ENCODE data around the gene COL4A1. TPM values are rescaled to one million over a fixed set of nuclear protein-coding genes. Genes with fewer than 3 reads are reported as not detected.

Gene COL4A1
- total RNA-seq, 1 donor from 2014 or later: not detected

DNA sequence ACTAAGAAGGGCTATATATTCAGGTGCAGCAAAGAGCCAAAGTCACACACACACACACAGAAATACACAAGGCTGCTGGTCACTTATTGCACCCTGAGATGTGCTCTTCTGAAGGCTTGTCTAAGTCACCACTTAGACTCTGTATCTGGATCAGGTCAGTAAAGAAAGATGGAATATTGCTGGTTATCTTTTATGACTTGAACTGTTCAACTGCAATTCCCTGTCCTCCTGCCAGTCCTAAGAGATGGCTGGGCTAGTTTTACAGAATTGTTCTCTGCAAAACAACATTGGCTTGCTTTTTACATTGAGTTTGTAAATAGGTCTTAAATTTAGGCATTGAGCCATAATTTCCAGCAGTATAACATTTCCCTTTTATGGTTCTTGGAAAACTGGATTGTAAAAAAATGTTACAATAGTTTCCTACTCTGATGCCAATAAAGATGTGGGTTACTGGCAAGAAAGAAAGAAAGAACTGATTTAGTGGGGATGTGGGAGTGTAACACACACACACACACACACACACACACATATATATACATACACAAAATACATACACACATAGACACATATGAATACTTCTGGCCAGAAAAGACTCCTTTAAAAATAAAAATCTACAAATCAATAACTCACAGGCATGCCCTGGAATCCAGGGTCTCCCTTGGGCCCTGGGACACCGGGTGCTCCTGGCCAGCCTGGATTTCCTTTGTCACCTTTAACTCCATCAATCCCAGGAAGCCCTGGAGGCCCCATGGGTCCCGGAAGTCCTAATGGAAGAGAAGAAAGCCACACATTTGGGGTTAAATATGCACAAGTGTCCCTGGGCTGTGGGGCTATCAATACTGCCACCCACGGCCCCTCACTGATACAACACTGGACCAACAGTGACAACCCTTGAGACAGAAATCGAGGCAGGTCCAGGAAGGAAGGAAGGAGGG is 137.7 kb downstream of the COL4A1 start:
- no peaks in the 10 kb centered on the region for H3K9me3 Mint-ChIP-seq
- intact Hi-C loops (cut with micrococcal nuclease): no loop called here
- H3K4me1 Mint-ChIP-seq: no peaks in the 10 kb centered on the region
- peaks cover 2% of the 10 kb centered on the region for H3K27me3 Mint-ChIP-seq
- H3K36me3 Mint-ChIP-seq (ENCODE audit: low read depth): no peaks in the 10 kb centered on the region
- H3K4me3 Mint-ChIP-seq: no peak overlapping the region
- no peak overlapping the region for H3K27ac Mint-ChIP-seq
- DNase-seq: no peak

DNA sequence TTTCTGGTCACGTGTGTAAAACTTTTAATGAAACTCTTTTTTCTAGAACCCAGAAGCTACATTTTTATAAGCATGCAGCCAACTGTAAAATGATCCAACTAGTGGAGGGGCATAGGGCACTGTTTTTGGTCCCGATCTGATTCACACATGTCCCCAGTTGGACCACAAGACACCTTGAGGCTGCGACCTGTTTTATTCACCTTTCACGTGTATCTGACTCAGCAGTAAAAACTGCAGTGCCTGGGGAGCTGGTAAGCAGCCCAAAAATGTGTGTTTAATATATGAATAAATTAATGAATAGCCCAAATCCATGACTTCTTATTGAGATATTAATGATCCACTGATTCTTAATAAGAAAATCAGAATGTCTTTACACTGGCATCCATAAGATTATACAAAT is 140.4 kb downstream of the COL4A1 start:
- peaks cover 2% of the 10 kb centered on the region for H3K27me3 Mint-ChIP-seq
- intact Hi-C loops (cut with micrococcal nuclease): no loop called here
- H3K36me3 Mint-ChIP-seq (ENCODE audit: low read depth): no peaks in the 10 kb centered on the region
- H3K9me3 Mint-ChIP-seq: no peaks in the 10 kb centered on the region
- H3K27ac Mint-ChIP-seq: no peak overlapping the region
- no peak for DNase-seq
- no peak overlapping the region for H3K4me3 Mint-ChIP-seq
- H3K4me1 Mint-ChIP-seq: no peaks in the 10 kb centered on the region

DNA sequence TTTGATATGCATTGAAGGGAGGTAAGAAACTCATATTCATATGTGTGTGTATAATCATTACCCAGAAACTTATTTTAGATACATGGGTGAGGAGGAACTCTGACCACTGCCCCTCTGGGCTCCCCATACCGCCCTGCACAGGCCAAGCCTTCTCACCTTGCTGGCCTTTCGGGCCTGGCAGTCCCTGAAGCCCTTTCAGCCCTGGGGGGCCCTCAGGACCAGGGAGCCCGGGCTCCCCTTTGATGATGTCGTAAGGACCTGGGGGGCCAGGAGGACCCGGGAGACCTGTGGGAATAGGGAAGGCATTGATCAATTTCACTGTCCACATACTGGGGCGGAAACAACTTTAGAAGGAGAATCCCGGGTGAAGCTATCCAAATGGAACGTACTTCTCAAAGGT is 142.3 kb downstream of the COL4A1 start:
- H3K27me3 Mint-ChIP-seq: peaks cover 2% of the 10 kb centered on the region
- intact Hi-C loops (cut with micrococcal nuclease): no loop called here
- no peak for DNase-seq
- no peak overlapping the region for H3K4me3 Mint-ChIP-seq
- no peak overlapping the region for H3K27ac Mint-ChIP-seq
- no peaks in the 10 kb centered on the region for H3K36me3 Mint-ChIP-seq (ENCODE audit: low read depth)
- H3K4me1 Mint-ChIP-seq: no peaks in the 10 kb centered on the region
- H3K9me3 Mint-ChIP-seq: no peaks in the 10 kb centered on the region

DNA sequence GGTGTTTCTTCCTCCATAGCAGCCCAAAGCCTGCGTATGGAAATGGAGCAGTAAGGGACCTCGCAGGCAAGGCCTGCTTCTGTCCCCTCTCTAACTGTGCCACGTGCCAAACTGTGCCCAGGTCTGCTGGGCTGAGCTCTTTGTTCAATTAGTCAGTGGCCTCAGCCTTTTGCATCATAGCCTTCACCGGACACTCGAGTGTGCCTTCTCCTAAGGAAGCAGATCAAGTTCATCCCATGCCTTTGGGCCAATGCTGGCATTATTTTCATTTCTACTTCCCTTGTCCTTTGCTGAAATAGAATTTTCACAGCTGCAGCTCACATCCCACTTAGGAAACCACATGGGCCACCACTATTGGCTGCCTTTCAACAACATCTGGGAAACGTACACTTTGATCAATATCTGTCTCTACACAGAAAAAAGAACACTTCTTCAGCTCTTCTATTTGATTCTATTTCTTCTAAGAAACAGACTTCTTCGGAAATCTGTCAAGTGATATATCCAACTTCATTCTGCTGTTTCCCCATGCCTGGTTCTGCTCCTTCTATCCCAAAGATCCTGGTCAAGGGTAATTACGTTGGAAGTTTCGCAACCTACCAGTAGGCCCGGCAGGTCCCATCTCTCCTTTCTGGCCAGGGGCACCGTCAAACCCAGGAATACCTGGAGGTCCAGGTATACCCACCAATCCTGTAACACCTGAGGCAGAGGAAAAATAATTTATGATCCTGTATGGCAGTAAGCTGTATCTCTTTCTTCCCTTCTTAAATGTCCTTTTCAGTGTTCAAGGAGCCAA is 143.9 kb downstream of the COL4A1 start:
- Mint-ChIP-seq H3K36me3 (ENCODE audit: low read depth) (no peaks in the 10 kb centered on the region), H3K4me3 (no peak overlapping the region), H3K27me3 (peaks cover 2% of the 10 kb centered on the region), H3K4me1 (no peaks in the 10 kb centered on the region), H3K9me3 (no peaks in the 10 kb centered on the region), H3K27ac (no peak overlapping the region)
- intact Hi-C loops (cut with micrococcal nuclease): no loop called here
- DNase-seq: no peak

DNA sequence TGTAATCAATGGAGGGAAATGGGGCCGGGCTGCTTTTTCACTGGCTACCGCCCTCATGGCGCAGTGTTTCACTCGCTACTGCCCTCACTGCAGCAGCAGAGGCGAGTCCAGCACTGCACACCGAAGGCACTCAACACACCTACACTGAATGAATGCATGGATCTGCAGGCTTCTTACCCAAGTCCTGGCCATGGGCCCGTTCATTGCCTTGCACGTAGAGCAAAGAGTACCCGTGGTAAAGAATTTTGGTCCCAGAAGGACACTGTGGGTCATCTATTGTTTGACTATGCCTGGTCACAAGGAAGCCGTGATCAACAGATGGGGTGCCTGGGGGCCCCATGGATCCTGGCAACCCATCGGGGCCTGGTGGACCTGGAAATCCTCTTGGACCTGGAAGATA is 144.9 kb downstream of the COL4A1 start:
- Mint-ChIP-seq H3K27me3 (peaks cover 2% of the 10 kb centered on the region), H3K4me3 (no peak overlapping the region), H3K9me3 (no peaks in the 10 kb centered on the region), H3K36me3 (ENCODE audit: low read depth) (no peaks in the 10 kb centered on the region), H3K4me1 (no peaks in the 10 kb centered on the region), H3K27ac (no peak overlapping the region)
- DNase-seq: no peak
- intact Hi-C loops (cut with micrococcal nuclease): no loop called here

DNA sequence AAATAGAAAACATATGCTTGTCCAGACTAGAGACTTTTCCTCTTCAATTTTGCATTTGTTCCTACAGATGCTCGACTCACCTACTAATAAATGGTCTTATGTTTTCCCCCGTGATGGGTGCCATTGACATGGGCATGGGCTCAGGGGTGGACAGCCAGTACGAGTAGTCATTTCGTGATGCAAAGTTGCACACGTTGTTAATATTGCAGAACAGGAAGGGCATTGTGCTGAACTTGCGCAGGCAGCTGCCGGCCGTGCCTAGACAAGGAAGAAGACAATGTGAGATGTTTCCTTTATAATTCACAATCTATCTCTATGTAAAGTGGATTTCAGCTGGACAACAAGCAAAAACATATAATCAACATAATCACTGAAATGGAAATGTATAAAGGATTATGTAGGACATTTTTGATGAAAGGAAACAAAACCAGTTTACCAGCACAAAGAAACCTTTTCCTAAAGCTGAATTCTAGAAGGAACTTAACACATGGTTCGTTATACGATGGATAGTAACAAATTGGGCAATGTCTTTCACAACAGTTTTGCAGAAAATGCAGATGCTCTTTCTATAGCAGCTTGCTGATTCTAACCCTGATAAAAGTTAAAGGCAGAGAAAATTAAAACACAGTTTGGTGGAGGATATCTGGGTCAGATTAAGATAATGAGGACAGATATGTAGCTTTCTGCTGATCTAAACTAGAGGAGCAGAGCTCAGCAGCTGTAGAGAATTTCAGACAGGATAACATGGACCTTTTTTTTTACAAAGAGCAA is 145.7 kb downstream of the COL4A1 start:
- Mint-ChIP-seq H3K36me3 (ENCODE audit: low read depth) (no peaks in the 10 kb centered on the region), H3K9me3 (no peaks in the 10 kb centered on the region), H3K27ac (no peak overlapping the region), H3K4me1 (no peaks in the 10 kb centered on the region), H3K27me3 (peaks cover 2% of the 10 kb centered on the region), H3K4me3 (no peak overlapping the region)
- no peak for DNase-seq
- intact Hi-C loops (cut with micrococcal nuclease): no loop called here

DNA sequence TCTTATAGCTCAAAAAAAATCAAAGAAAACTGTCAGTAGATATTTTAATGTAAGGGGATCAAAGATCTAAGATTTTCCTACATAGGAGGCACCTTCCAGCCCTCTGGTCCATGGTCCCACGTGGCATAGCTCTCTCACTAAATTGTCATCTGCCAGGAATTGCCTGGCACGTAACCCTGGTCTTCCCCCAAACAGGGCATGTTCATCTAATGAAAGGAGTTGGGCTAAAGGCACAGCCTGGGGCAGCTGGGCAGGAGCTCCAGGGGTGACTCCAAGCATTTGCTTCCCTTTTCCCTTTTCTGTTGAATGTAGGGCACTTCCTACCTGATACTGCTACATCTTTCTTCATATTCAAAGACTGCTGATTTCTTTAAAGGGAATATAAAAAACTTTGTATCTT is 148.7 kb downstream of the COL4A1 start:
- no peak overlapping the region for H3K4me3 Mint-ChIP-seq
- no peaks in the 10 kb centered on the region for H3K4me1 Mint-ChIP-seq
- DNase-seq: no peak
- H3K36me3 Mint-ChIP-seq (ENCODE audit: low read depth): no peaks in the 10 kb centered on the region
- no peak overlapping the region for H3K27ac Mint-ChIP-seq
- H3K9me3 Mint-ChIP-seq: no peaks in the 10 kb centered on the region
- intact Hi-C loops (cut with micrococcal nuclease): no loop called here
- H3K27me3 Mint-ChIP-seq: peaks cover 2% of the 10 kb centered on the region

DNA sequence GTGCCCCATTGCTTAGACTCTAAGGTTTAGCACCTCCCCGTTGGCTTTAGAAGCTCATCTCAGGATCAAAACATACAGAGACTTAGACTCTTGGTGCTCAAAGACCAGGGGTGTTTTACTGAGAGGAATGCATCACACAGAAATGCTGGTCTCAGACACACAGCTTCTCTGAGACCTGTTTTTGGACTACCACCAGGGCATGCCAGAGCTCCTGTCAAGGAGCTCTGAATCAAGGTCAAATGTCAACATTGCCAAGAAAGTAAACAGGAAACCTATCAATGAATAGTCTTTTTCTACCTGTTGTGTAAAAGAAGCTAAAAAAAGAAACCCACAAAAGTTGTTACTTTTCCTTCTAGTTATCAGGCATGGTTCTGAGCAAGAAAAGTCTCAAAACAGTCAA is 149.2 kb downstream of the COL4A1 start:
- no peaks in the 10 kb centered on the region for H3K9me3 Mint-ChIP-seq
- no peak overlapping the region for H3K27ac Mint-ChIP-seq
- no peak overlapping the region for H3K4me3 Mint-ChIP-seq
- no peak for DNase-seq
- peaks cover 2% of the 10 kb centered on the region for H3K27me3 Mint-ChIP-seq
- H3K36me3 Mint-ChIP-seq (ENCODE audit: low read depth): no peaks in the 10 kb centered on the region
- intact Hi-C loops (cut with micrococcal nuclease): no loop called here
- H3K4me1 Mint-ChIP-seq: no peaks in the 10 kb centered on the region

DNA sequence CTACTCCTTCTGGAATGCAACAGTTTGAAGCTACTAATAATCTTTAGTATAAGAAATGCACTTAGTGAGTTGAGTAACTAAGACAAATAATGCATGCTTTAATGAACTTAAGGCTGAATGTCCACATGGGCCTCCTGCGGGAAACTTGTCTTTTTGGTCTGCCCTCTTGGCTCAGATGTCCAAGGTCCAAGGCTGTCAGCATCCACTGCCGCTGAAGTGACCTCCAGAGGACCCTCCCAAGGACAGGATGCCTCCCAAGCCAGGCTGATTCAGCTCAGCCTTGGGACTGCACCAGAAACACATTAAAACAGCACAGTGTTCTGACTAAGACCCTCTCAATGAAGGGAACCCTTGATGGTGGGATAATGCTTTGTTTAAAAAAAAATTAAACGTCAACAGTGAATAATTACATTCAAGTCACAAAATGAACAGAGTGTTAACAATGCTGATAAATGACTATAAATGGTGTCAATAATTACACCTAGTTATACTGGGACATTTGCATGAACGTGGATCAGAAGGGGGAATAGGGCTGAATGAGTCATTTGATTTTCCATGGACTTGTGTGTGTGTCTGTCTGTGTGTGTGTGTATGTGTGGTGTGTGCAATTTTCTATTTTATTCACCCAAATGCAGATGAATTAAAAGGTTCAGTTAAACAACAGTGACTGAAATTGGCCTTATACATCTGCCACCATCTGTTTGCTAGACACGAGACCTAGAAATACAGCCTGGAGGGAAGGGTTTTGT is 150.5 kb downstream of the COL4A1 start:
- Mint-ChIP-seq H3K4me3 (no peak overlapping the region), H3K9me3 (no peaks in the 10 kb centered on the region), H3K36me3 (ENCODE audit: low read depth) (no peaks in the 10 kb centered on the region), H3K4me1 (no peaks in the 10 kb centered on the region), H3K27me3 (peaks cover 2% of the 10 kb centered on the region), H3K27ac (no peak overlapping the region)
- DNase-seq: no peak
- intact Hi-C loops (cut with micrococcal nuclease): no loop called here

DNA sequence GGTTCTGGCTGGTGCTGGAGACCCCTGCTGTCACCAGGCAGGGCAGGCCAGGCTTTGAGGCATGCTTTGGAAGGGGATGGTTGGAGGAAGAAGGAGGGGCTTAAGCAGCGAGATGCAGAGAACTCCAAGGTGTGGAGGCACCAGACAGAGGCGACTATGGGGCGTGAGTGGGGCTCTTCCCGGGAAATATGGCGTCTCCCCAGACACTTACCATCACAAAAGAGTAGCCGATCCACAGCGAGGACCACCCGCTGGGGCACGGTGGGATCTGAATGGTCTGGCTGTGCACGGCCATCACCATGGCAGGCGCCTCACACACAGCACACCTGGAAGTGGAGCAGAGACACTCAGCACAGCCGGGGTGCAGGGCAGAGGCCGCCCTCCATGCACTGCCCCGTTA is 151.9 kb downstream of the COL4A1 start:
- intact Hi-C loops (cut with micrococcal nuclease): no loop called here
- Mint-ChIP-seq H3K4me1 (no peaks in the 10 kb centered on the region), H3K36me3 (ENCODE audit: low read depth) (no peaks in the 10 kb centered on the region), H3K27me3 (no peaks in the 10 kb centered on the region), H3K27ac (no peak overlapping the region), H3K4me3 (no peak overlapping the region), H3K9me3 (no peaks in the 10 kb centered on the region)
- no peak for DNase-seq

DNA sequence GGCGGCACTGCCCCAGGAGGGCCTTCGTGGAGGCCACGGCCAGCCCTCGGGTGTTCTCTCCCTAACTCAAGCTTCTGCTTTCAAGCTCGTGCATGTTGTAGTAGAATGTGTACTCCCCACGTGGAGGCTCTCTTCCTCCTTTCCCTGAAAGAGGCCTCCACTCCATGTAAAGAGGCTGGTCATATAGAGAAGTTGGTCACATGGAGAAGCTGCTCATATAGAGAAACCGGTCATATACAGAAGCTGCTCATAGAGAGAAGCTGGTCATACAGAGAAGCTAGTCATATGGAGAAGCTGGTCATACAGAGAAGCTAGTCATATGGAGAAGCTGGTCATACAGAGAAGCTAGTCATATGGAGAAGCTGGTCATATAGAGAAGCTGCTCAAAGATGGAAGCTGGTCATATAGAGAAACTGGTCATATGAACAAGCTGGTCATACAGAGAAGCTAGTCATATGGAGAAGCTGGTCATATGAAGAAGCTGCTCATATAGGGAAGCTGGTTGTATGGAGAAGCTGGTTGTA is 152.5 kb downstream of the COL4A1 start:
- no peak for DNase-seq
- Mint-ChIP-seq H3K4me1 (no peaks in the 10 kb centered on the region), H3K36me3 (ENCODE audit: low read depth) (no peaks in the 10 kb centered on the region), H3K27ac (no peak overlapping the region), H3K27me3 (no peaks in the 10 kb centered on the region), H3K9me3 (no peaks in the 10 kb centered on the region), H3K4me3 (no peak overlapping the region)
- intact Hi-C loops (cut with micrococcal nuclease): no loop called here

DNA sequence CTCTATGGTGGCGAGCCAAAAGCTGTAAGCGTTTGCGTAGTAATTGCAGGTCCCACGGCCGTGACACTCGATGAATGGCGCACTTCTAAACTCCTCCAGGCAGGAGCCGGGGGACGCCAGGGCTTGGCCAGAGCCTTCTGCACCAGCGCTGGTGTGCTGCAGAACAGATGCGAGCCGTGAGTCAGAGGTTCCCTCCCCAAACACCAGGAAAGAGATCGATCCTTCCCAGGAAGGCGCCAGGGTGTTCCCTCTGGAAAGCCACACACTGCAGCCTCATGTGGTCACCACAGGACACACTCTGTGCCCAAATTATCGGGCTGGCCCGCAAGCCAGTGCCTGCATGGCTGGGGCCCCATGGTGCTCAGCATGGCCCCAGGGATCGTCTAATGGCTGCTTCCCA is 154.6 kb downstream of the COL4A1 start:
- H3K9me3 Mint-ChIP-seq: no peaks in the 10 kb centered on the region
- H3K4me3 Mint-ChIP-seq: no peak overlapping the region

DNA sequence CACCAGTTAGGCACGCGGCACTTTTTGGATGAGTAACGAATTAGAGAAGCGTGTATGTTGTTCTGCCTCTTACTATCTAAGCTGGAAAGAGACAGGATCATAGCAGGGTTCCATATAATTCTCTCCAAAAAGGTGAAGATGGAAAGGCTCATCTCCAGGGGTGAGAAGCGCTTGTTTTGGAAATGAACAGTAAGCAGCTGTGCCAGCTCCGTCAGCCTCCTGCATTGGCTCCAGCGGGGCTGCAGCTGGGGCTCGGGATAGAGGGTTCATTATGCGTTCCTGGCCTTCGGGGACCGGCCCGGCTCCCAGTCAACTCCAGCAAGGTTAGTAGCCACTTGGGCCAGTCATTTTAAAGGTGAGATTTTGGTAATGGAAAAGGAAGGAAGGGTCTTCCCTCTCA is 155.5 kb downstream of the COL4A1 start:
- Mint-ChIP-seq H3K4me3 (no peak overlapping the region), H3K36me3 (ENCODE audit: low read depth) (no peaks in the 10 kb centered on the region), H3K9me3 (no peaks in the 10 kb centered on the region), H3K27ac (no peak overlapping the region), H3K4me1 (no peaks in the 10 kb centered on the region), H3K27me3 (peaks cover 5% of the 10 kb centered on the region)
- intact Hi-C loops (cut with micrococcal nuclease): no loop called here
- no peak for DNase-seq

More for the DNA sequence above, 154.6 kb downstream of the COL4A1 start:
- Mint-ChIP-seq H3K4me1 (no peaks in the 10 kb centered on the region), H3K36me3 (ENCODE audit: low read depth) (no peaks in the 10 kb centered on the region), H3K27ac (no peak overlapping the region), H3K27me3 (peaks cover 5% of the 10 kb centered on the region)
- DNase-seq: no peak
- intact Hi-C loops (cut with micrococcal nuclease): no loop called here
